Aorta (tissue), 5 donors: Measurements from ENCODE around the gene ATP2B1. TPM values are rescaled to one million over a fixed set of nuclear protein-coding genes. Genes with fewer than 3 reads are reported as not detected.

Experiments
- ATAC-seq: fragments of 200-7000 bp; cut with Tn5 transposase; one replicate; pipeline ENCODE4 v1.9.1; 2022; ENCODE audit warnings: moderate library complexity; ENCODE audit not compliant: low FRiP score
- DNase-seq, 2 donors: peaks; one replicate each; pipeline ENCODE4 v3.0.0-alpha.2; 2020
- H3K27ac ChIP-seq, 2 donors: one replicate each; pipeline ENCODE4 v1.5.1; 2013; ENCODE audit warnings: low read length in 2 of 2, mild to moderate bottlenecking in 2 of 2, moderate library complexity in 2 of 2, control low read depth in 1 of 2, inconsistent platforms in 1 of 2, low read depth in 1 of 2
- H3K27me3 ChIP-seq, 2 donors: one replicate each; pipeline ENCODE4 v1.6.1; 2013; ENCODE audit warnings: control low read depth in 1 of 2, low read length in 1 of 2, mild to moderate bottlenecking in 1 of 2, moderate library complexity in 1 of 2; ENCODE audit not compliant: insufficient read depth in 2 of 2, control insufficient read depth in 1 of 2
- H3K36me3 ChIP-seq, 2 donors: one replicate each; pipeline ENCODE4 v1.6.1; 2013; ENCODE audit warnings: control low read depth in 1 of 2, low read length in 1 of 2, mild to moderate bottlenecking in 1 of 2; ENCODE audit not compliant: insufficient read depth in 2 of 2, control insufficient read depth in 1 of 2
- H3K4me1 ChIP-seq, 2 donors: one replicate each; pipeline ENCODE4 v1.6.1; 2013; ENCODE audit warnings: low read length in 2 of 2, control low read depth in 1 of 2, mild to moderate bottlenecking in 1 of 2, moderate library complexity in 1 of 2; ENCODE audit not compliant: insufficient read depth in 2 of 2, control insufficient read depth in 1 of 2
- H3K4me3 ChIP-seq, 2 donors: one replicate each; pipeline ENCODE4 v1.5.1; 2013; ENCODE audit warnings: low read length in 2 of 2, control low read depth in 1 of 2, mild to moderate bottlenecking in 1 of 2
- H3K9me3 ChIP-seq: one replicate; pipeline ENCODE4 v1.6.1; 2013; ENCODE audit warnings: mild to moderate bottlenecking, low read length; ENCODE audit not compliant: control insufficient read depth
- WGBS, 2 donors: extraction: QIAGEN DNeasy Blood & Tissue Kit; methylation state at CpG; one replicate each; pipeline ENCODE4 v1.1.7; 2013; 5-methylcytosine and 5-hydroxymethylcytosine counted together
- intact Hi-C, 2 donors: fragments of 100-400 bp; cut with DNase I; formaldehyde crosslinking; loops; one replicate each; pipeline versions ENCODE4 v1.14.2 to v1.15.0; 2022
- polyA plus RNA-seq, 2 donors: library from polyadenylated mRNA; stranded (reverse); fragments of 200-250 nt; gene quantifications; one replicate each; pipeline ENCODE4 v1.2.3, GENCODE V29; 2013
- total RNA-seq, 2 donors: library from RNA; stranded (reverse); fragmentation: NEBNext Ultra II Directional; extraction: Animal tissue kit (Norgen Biotek cat#: 25700); gene quantifications; one replicate each; pipeline ENCODE4 v1.2.1, GENCODE V29; 2021
- donor health status: healthy with polysubstance abuse.
- donor health status: Bipolar disorder and iron deficiency.
- donor health status: DM: no; HTN: no; CAD: no.
- donor health status: DM: no; HTN: no; CAD: no.
- donor health status: DM: yes; HTN: yes; CAD: no.

The ATP2B1 gene
- total and polyA plus RNA-seq, 4 donors = 5.7 to 44.8 (median 17.5) TPM

- 83 to 86% methylated on average over 2 of the region's 2 CpGs for WGBS, 2 donors
- Histone ChIP-seq H3K4me1 (no peaks in the 10 kb centered on the region), H3K27ac (no peak overlapping the region), H3K36me3 (no peaks in the 10 kb centered on the region), H3K9me3 (no peaks in the 10 kb centered on the region), H3K4me3 (no peak overlapping the region), H3K27me3 (peaks cover 0 to 1% of the 10 kb centered on the region in 2 donors)
- DNase-seq (no peak), ATAC-seq (no peak)
- intact Hi-C loops = no loop called here
Observed at GRCh38 chr12:89578499-89578898, 130.1 kb downstream of the ATP2B1 start.

DNA sequence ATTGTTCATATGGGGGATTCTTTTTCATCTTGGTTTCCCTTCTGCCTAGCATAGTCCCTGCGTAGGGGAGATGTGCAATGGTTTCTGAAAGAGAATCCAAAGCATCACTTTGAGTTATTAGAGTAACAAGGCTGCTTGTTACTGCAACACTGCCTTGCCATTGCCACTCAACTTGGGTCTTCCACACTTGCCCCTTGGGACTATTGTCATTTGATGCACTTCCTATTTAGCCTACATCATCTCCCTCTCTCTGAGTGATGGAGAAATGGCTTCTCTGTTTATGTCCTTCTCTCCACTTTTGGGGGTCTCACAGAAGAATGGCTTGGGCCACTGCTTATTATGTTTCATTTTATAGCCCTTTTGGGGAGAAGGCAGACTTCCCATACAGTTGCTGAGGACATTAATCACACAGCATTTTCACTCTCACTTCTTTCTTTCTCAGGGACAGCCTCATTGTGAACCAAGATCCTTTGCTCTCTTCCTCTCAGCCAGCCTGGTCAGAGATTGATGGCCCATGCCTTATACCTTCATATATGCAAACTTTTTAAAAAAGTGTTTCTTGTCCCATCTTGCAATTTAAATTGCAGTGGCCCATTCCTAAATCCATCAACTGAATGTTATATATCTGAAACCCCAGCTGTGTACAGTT lies 131.9 kb downstream of the ATP2B1 start:
- Histone ChIP-seq H3K27ac (no peak overlapping the region), H3K4me3 (no peak overlapping the region), H3K4me1 (no peaks in the 10 kb centered on the region), H3K36me3 (no peaks in the 10 kb centered on the region), H3K9me3 (no peaks in the 10 kb centered on the region), H3K27me3 (peaks cover 0 to 1% of the 10 kb centered on the region in 2 donors)
- ATAC-seq (no peak), DNase-seq (no peak)
- 99 to 100% methylated on average over 1 of the region's 1 CpG for WGBS, 2 donors
- intact Hi-C loops = no loop called here

DNA sequence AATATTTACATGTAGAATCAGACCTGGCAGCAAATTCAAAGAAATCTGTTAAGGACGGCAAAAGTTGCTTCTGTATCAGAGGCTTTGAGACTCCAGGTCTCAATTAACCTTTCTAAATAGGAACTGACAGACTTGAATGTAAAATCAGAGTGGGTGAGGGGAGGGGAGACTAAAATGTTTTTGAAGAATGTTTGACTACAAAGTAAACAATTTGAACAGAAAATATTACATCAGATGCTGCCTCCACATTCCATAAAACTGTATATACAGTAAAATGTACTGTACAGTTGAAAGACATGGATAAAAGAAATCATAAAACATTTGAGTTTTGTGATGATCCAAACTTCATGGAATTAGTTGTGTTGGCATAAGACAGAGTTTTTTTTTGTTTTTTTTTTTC lies 133.3 kb downstream of the ATP2B1 start:
- no peak overlapping the region for H3K27ac ChIP-seq
- H3K36me3 ChIP-seq = no peaks in the 10 kb centered on the region
- no peak overlapping the region for H3K4me3 ChIP-seq
- DNase-seq = no peak
- WGBS, 2 donors = 72 to 77% methylated on average over 1 of the region's 1 CpG
- no peaks in the 10 kb centered on the region for H3K27me3 ChIP-seq
- no peak for ATAC-seq
- no peaks in the 10 kb centered on the region for H3K9me3 ChIP-seq
- intact Hi-C loops = no loop called here
- no peaks in the 10 kb centered on the region for H3K4me1 ChIP-seq

DNA sequence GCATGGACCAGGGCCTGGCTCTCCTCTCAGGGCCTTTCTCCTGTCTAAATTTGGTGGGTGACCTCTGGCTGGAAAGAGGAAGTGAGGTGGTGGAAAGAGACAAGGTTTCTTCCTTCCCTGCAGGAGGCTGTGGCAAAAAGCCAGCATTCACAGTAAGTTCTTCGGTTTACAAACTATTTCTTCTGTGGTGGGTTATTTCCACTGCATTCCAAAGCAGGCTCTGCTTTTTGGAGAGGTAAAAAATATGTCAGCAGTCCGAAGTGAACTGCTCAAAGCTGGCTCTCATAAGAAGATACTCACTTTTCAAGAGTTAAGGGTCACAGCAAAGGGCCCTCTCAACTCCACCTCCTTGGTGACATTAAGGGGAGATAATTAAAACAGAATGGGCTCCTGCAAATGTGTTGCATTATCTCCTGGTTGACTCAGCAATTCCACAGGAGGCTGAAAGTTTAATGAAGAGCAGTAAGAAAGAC lies 133.9 kb downstream of the ATP2B1 start:
- intact Hi-C loops = no loop called here
- H3K4me3 ChIP-seq = no peak overlapping the region
- ATAC-seq (no peak), DNase-seq (no peak)
- H3K9me3 ChIP-seq = no peaks in the 10 kb centered on the region
- H3K27me3 ChIP-seq = no peaks in the 10 kb centered on the region
- H3K27ac ChIP-seq = no peak overlapping the region
- no peaks in the 10 kb centered on the region for H3K4me1 ChIP-seq
- WGBS, 2 donors = 70 to 73% methylated on average over 2 of the region's 2 CpGs
- no peaks in the 10 kb centered on the region for H3K36me3 ChIP-seq

DNA sequence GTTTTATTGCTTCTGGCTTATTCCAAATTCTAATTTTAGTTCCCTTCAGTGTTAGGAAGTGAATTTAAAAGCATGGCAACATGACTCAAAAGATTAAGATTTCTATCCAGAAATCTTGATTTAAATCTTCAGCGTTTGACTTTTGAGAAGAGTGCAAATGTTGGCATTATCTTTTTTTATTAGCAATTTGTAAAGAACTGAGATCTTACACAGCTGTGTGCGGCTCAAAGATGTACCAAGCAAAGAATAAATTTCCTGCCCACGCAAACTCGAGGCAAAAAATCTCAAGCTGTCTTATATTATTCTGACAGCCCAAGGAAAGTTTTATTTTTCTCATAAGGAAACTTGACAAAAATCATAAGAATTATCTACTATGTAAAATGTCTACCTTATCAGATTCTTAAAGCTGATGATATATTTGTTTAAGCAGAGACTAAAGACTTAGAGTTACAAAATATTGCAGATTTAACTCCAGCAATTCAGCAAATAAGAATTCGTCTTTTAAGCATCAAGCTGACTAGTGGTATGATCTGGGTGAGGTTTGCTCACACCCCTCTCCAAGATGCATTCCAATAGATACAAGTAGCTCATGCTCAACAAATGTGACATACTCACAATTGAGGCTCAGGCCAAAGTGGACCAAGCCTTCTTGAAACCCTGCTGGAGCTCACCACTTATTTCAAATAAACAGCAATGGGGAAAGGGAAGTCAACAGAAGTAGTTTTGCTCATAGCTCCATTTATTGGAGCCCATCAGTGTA lies 135.4 kb downstream of the ATP2B1 start:
- no peak for ATAC-seq
- no peak overlapping the region for H3K27ac ChIP-seq
- H3K9me3 ChIP-seq = no peaks in the 10 kb centered on the region
- H3K36me3 ChIP-seq = no peaks in the 10 kb centered on the region
- DNase-seq = no peak
- no peaks in the 10 kb centered on the region for H3K4me1 ChIP-seq
- H3K27me3 ChIP-seq = no peaks in the 10 kb centered on the region
- intact Hi-C loops = no loop called here
- 21 to 31% methylated on average over 5 of the region's 5 CpGs for WGBS, 2 donors
- H3K4me3 ChIP-seq = no peak overlapping the region

DNA sequence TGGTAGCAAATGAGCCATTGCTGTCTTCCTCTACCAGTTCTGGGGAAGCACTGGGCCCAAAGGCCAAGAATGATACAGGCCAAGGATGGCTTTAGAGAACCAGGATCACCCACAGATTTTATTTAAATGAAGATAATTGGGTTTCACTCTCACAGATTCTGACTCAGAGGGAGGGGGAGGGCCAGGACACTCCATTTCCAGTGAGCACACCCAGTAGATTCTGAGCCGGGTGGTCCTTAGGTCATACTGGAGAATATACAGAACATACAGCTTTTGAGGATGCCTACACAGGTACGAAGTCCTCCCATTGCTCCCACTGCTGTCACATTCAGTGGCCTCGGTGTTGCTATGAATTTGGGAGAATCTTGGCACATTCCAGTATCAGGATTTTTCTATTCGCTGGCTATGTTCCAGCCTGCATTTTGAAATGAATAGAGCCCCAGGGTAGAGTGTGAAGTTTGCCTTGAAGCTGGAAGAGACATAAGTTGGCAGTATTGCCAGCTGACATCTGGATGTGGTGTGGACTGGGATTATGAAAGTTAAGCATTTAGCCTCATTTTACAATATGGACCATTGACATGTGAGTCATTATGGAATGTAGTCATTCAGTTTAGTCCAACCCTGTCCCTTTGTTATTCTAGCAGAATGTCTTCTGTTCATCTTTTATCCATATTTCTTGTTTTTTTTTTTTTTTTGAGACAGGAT lies 137.0 kb downstream of the ATP2B1 start:
- no peaks in the 10 kb centered on the region for H3K27me3 ChIP-seq
- H3K9me3 ChIP-seq = no peaks in the 10 kb centered on the region
- 90 to 93% methylated on average over 4 of the region's 4 CpGs for WGBS, 2 donors
- no peak overlapping the region for H3K27ac ChIP-seq
- H3K36me3 ChIP-seq = no peaks in the 10 kb centered on the region
- DNase-seq (no peak), ATAC-seq (no peak)
- intact Hi-C loops = no loop called here
- no peaks in the 10 kb centered on the region for H3K4me1 ChIP-seq
- no peak overlapping the region for H3K4me3 ChIP-seq

- DNase-seq (no peak), ATAC-seq (no peak)
- no peak overlapping the region for H3K27ac ChIP-seq
- H3K4me3 ChIP-seq = no peak overlapping the region
- no peaks in the 10 kb centered on the region for H3K36me3 ChIP-seq
- no peaks in the 10 kb centered on the region for H3K9me3 ChIP-seq
- WGBS, 2 donors = 63 to 75% methylated on average over 5 of the region's 5 CpGs
- H3K4me1 ChIP-seq = no peaks in the 10 kb centered on the region
- intact Hi-C loops = no loop called here
- H3K27me3 ChIP-seq = no peaks in the 10 kb centered on the region
Observed at GRCh38 chr12:89568484-89568883, 140.2 kb downstream of the ATP2B1 start.

GRCh38 chr12:89567691-89568239 lies 140.9 kb downstream of the ATP2B1 start:
- Histone ChIP-seq H3K4me1 (no peaks in the 10 kb centered on the region), H3K27ac (no peak overlapping the region), H3K4me3 (no peak overlapping the region), H3K9me3 (no peaks in the 10 kb centered on the region), H3K27me3 (no peaks in the 10 kb centered on the region), H3K36me3 (no peaks in the 10 kb centered on the region)
- DNase-seq (no peak), ATAC-seq (no peak)
- intact Hi-C loops = no loop called here
- 78 to 84% methylated on average over 3 of the region's 3 CpGs for WGBS, 2 donors
